GM12878 (cell line): ENCODE results near the gene CARD18. TPM values are rescaled to one million over a fixed set of nuclear protein-coding genes. Genes with fewer than 3 reads are reported as not detected.

ENCODE experiments used
- ATAC-seq: fragments of 200-7000 bp; cut with Tn5 transposase; 3 replicates; pipeline ENCODE4 v1.9.1; 2020; ENCODE audit warnings: mild to moderate bottlenecking, moderate library complexity
- BruUV-seq: library from RNA; stranded (reverse); fragments of 400-500 nt; replicated peaks from 2 replicates; lab custom pipeline; 2021; lab: Mats Ljungman, UMichigan
- CTCF ChIA-PET: fragments of 300-600 bp; sonication (Branson Sonifier 250); formaldehyde crosslinking; extraction: SDS; loops from one replicate; lab custom pipeline; 2021; ENCODE audit warnings: inconsistent platforms; lab: Yijun Ruan, JAX
- POLR2A ChIA-PET: fragments of 350-600 bp; formaldehyde crosslinking; extraction: SDS; loops from one replicate; lab custom pipeline; 2021; ENCODE audit warnings: inconsistent platforms; lab: Charles Lee
- RAD21 ChIA-PET: fragments of 300-600 bp; sonication (Branson Sonifier 250); formaldehyde crosslinking; loops from one replicate; lab custom pipeline; 2023; ENCODE audit warnings: antibody characterized with exemption; ENCODE audit not compliant: unreplicated experiment; lab: Charles Lee
- SMC1A ChIA-PET: fragments of 300-600 bp; sonication (Branson Sonifier 250); formaldehyde crosslinking; loops from one replicate; lab custom pipeline; 2023; ENCODE audit not compliant: unreplicated experiment, uncharacterized antibody; lab: Charles Lee
- DNase-seq: peaks from one replicate; pipeline ENCODE4 v3.0.0-alpha.2; 2011; ENCODE audit warnings: low read depth, low spot score
- FAIRE-seq: peaks from 3 replicates; lab custom pipeline; 2011; peaks lifted over from hg19 to GRCh38; lab: Jason Lieb, UNC
- H2AFZ ChIP-seq: 2 replicates; pipeline ENCODE4 v1.6.0; 2011; ENCODE audit warnings: low read depth, low read length, control low read depth; ENCODE audit not compliant: control insufficient read depth
- H3K27ac ChIP-seq: 2 replicates; pipeline ENCODE4 v1.5.1; 2011; ENCODE audit warnings: control low read depth; ENCODE audit not compliant: control insufficient read depth, insufficient read depth
- H3K27me3 ChIP-seq, 2 experiments: replicated peaks in 1 of 2; 2 replicates each; pipeline versions ENCODE4 v1.6.0 to v1.6.1; 2011; ENCODE audit warnings: low read length in 1 of 2; ENCODE audit not compliant: control insufficient read depth in 2 of 2, insufficient read depth in 2 of 2
- H3K36me3 ChIP-seq, 2 experiments: 2 replicates each; pipeline ENCODE4 v1.5.1; 2011; ENCODE audit warnings: low read length in 1 of 2; ENCODE audit not compliant: control insufficient read depth in 2 of 2, insufficient read depth in 2 of 2
- H3K4me1 ChIP-seq: 2 replicates; pipeline ENCODE4 v1.6.1; 2011; ENCODE audit warnings: mild to moderate bottlenecking, low read length, moderate library complexity, mixed read lengths; ENCODE audit not compliant: control insufficient read depth, insufficient read depth
- H3K4me2 ChIP-seq: 2 replicates; pipeline ENCODE4 v1.6.0; 2011; ENCODE audit warnings: control low read depth; ENCODE audit not compliant: control insufficient read depth, insufficient read depth
- H3K4me3 ChIP-seq: fragments of 200-600 bp; sonication (generic); 2 replicates; pipeline ENCODE4 v1.5.1; 2016
- H3K79me2 ChIP-seq: 2 replicates; pipeline ENCODE4 v1.6.0; 2011; ENCODE audit warnings: low read length; ENCODE audit not compliant: control insufficient read depth, insufficient read depth
- H3K9ac ChIP-seq: 2 replicates; pipeline ENCODE4 v1.8.0; 2011; ENCODE audit warnings: low read length, control low read depth, mixed read lengths; ENCODE audit not compliant: control insufficient read depth, insufficient read depth
- H3K9me3 ChIP-seq: replicated peaks from 3 replicates; pipeline ENCODE4 v1.5.1; 2011; ENCODE audit warnings: mild to moderate bottlenecking, low read length; ENCODE audit not compliant: control insufficient read depth, insufficient read depth
- H4K20me1 ChIP-seq: 2 replicates; pipeline ENCODE4 v1.6.0; 2011; ENCODE audit not compliant: control insufficient read depth, insufficient read depth
- BACH1 ChIP-seq: fragments of 450-650 bp; IDR thresholded peaks from 2 replicates; pipeline ENCODE4 v1.6.1; 2017; ENCODE audit warnings: mild to moderate bottlenecking, borderline replicate concordance
- BMI1 ChIP-seq: fragments of 450-650 bp; IDR thresholded peaks from 2 replicates; pipeline ENCODE4 v1.6.1; 2016; ENCODE audit warnings: mild to moderate bottlenecking, moderate library complexity, borderline replicate concordance
- CREM ChIP-seq: IDR thresholded peaks from 2 replicates; pipeline ENCODE4 v1.6.1; 2014; ENCODE audit warnings: antibody characterized with exemption, low read depth
- DPF2 ChIP-seq: fragments of 450-650 bp; IDR thresholded peaks from 2 replicates; pipeline ENCODE4 v1.6.1; 2017; ENCODE audit warnings: mild to moderate bottlenecking
- ELK1 ChIP-seq: IDR thresholded peaks from 2 replicates; pipeline ENCODE4 v1.6.1; 2012; ENCODE audit warnings: low read depth, low read length, improper control_type of control experiment
- IKZF2 ChIP-seq, 2 experiments: fragments of 450-650 bp; IDR thresholded peaks; 2 replicates each; pipeline ENCODE4 v1.6.1; 2017; ENCODE audit warnings: mild to moderate bottlenecking in 2 of 2, moderate library complexity in 2 of 2
- MLLT1 ChIP-seq: fragments of 450-650 bp; IDR thresholded peaks from 2 replicates; pipeline ENCODE4 v1.6.1; 2016; ENCODE audit warnings: mild to moderate bottlenecking
- RFX5 ChIP-seq: IDR thresholded peaks from 2 replicates; pipeline ENCODE4 v1.6.1; 2011; ENCODE audit warnings: low read depth, low read length, improper control_type of control experiment
- SMAD5 ChIP-seq: IDR thresholded peaks from 2 replicates; pipeline ENCODE4 v1.6.1; 2016; ENCODE audit warnings: antibody characterized with exemption, low read depth
- TCF12 ChIP-seq: IDR thresholded peaks from 2 replicates; pipeline ENCODE4 v1.6.1; 2011; ENCODE audit warnings: low read depth, mild to moderate bottlenecking, low read length
- ZBTB11 ChIP-seq: fragments of 450-650 bp; formaldehyde crosslinking; IDR thresholded peaks from 2 replicates; pipeline ENCODE4 v1.5.0; 2022; ENCODE audit warnings: mild to moderate bottlenecking, missing genetic modification characterization
- whole genome bisulfite sequencing: methylation state at CpG from one replicate; pipeline ENCODE4 v1.1.6; 2016; ENCODE audit warnings: low lambda C conversion rate; ENCODE audit not compliant: insufficient replicate concordance, insufficient coverage; ENCODE audit errors: missing lambda C conversion rate; 5-methylcytosine and 5-hydroxymethylcytosine counted together
- in situ Hi-C: fragments of 300-500 bp; cut with MboI; formaldehyde crosslinking; loops from 9 replicates; pipeline ENCODE4 v1.14.3; 2018; ENCODE audit warnings: mixed read lengths
- intact Hi-C: fragments of 100-400 bp; cut with micrococcal nuclease; formaldehyde crosslinking; loops from one replicate; pipeline ENCODE4 v1.14.2; 2022; ENCODE audit not compliant: unreplicated experiment
- polyA plus RNA-seq, 11 experiments: library from polyadenylated mRNA; depleted of rRNA in 4 of 11; unstranded in 6 of 11; stranded (reverse) in 5 of 11; fragments of >200 nt; fragmentation: Nextera tagmentation in 4 of 11; fragmentation: Illumina TruSeq in 1 of 11; extraction: Ambion mirVana in 4 of 11; extraction: Trizol in 1 of 11; gene quantifications; 1 replicate in 1 of 11; 2 replicates in 10 of 11; pipeline versions ENCODE4 v1.2.1 to v1.2.3, GENCODE V29; 2011 to 2016; ENCODE audit warnings: inconsistent platforms in 2 of 11, missing spikeins in 2 of 11, low read depth in 1 of 11
- total RNA-seq, 4 experiments: library from RNA; depleted of rRNA in 3 of 4; stranded (reverse); fragments of >200 nt in 3 of 4; fragmentation: Illumina TruSeq in 1 of 4; extraction: Trizol in 1 of 4; gene quantifications; 2 replicates each; pipeline versions ENCODE4 v1.2.1 to v1.2.3, GENCODE V29; 2013 to 2021

The CARD18 gene
- total and polyA plus RNA-seq, 10 of the 15 experiments (the other 5 are each of a cell fraction or from before 2014, with no cell fraction given) = not detected

GRCh38 chr11:105179542-105180278 is 40.1 kb upstream of the CARD18 start:
- no peak overlapping the region for H3K27ac ChIP-seq
- H3K36me3 ChIP-seq = no peaks in the 10 kb centered on the region
- no peak for TF ChIP-seq SMAD5
- no peak for TF ChIP-seq DPF2
- no peak for TF ChIP-seq MLLT1
- TF ChIP-seq ZBTB11 (CRISPR knock-in tag) = no peak
- TF ChIP-seq CREM = no peak
- no peak for TF ChIP-seq ELK1
- no peak for TF ChIP-seq TCF12
- TF ChIP-seq BMI1 = no peak
- no peak for TF ChIP-seq RFX5
- TF ChIP-seq BACH1 = no peak
- no peak for TF ChIP-seq IKZF2 (IDR thresholded peaks at IDR 0.05)
- FAIRE-seq = no peak
- intact Hi-C loops (no loop called here), in situ Hi-C loops (no loop called here)
- no peaks in the 10 kb centered on the region for H3K79me2 ChIP-seq
- ChIA-PET SMC1A (interaction anchor here (1.3 kb wide), 1 partner anchor 16 kb away, joined by 3 read pairs; no protein-coding TSS in a partner anchor), CTCF (interaction anchor here (1.8 kb wide), 1 partner anchor 9 kb away, joined by 4 read pairs; no protein-coding TSS in a partner anchor), POLR2A (no interaction called here), RAD21 (no interaction called here)
- no peak overlapping the region for H2AFZ ChIP-seq
- DNase-seq = no peak
- H3K4me3 ChIP-seq = no peak overlapping the region
- ATAC-seq = no peak
- no peak overlapping the region for H3K9ac ChIP-seq
- H4K20me1 ChIP-seq = no peaks in the 10 kb centered on the region
- 36% methylated on average over 5 of the region's 5 CpGs for WGBS
- no peaks in the 10 kb centered on the region for H3K4me1 ChIP-seq
- H3K9me3 ChIP-seq = no peaks in the 10 kb centered on the region
- H3K27me3 ChIP-seq = no peaks in the 10 kb centered on the region
- no peak overlapping the region for H3K4me2 ChIP-seq
- BruUV-seq = no TSS peak
